ENCODE results near the gene TNIK.

The TNIK gene

GRCh38 chr3:171460725-171461524 is 720 bp upstream of the TNIK start:
- TF ChIP-seq CTCF (conservative IDR thresholded peaks at IDR 0.05; ENCODE audit: low read length) = no peak; the same call in 1 of the 2 replicates
- H3K4me3 ChIP-seq (ENCODE audit: low read length) = peak overlapping the region; percentile 83
- peak; percentile 55 for DNase-seq (ENCODE audit: low read depth)

DNA sequence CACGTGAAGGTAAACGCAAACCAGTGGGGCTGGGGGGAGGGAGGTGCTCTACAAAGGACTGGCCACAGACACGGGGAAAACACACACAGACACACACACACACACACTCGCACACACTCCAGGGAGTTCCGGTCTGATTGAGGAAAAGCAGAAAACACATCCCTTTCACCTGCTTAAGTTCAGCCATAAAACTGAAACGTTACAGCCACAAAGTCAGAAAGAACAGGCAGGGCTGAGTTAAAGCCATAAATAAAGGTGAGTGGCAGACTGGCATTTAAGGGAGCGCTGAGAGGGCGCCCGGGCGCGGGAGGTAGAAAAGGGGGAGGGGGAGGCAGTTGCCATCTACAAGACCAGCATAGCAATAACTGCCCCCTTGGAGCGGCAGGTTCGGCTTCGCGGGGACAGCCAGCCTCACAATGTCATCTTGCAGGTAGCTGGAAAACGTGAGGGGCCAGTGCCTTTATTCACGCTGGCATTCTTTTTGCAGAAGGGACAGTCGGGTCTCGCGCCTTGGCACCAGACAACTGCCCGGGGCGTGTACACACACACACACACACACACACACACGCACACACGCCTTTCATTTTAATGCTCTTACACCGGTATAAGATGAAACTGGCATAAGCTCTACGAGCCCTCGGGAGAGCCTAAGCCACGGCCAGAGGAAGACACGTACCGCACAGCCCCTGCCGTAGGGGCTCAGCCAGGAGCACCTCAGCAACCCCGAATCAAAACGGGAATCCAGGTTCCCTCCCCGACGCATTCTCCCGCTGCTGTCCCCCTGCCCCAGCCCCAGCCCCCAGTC is 866 bp downstream of the TNIK start:
- DNase-seq (ENCODE audit: low read depth) = peak; percentile 23
- peak overlapping the region; percentile 83 for H3K4me3 ChIP-seq (ENCODE audit: low read length)
- TF ChIP-seq CTCF (conservative IDR thresholded peaks at IDR 0.05; ENCODE audit: low read length) = no peak

DNA sequence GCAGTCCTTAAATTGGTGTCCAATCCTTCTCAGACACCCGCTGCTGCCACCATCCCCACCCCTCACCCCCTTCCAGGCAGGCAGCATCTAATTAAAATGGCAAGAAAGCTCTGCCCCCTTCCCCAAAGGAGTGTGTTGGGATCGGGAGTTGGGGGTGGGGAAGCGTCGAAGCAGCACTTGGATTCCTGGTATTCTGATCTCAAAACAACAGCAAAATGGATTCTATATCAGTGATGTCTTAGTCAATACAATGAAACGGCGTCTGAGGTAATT is 1.4 kb downstream of the TNIK start:
- H3K4me3 ChIP-seq (ENCODE audit: low read length) = peak overlapping the region; percentile 83
- no peak for DNase-seq (ENCODE audit: low read depth)
- no peak for TF ChIP-seq CTCF (conservative IDR thresholded peaks at IDR 0.05; ENCODE audit: low read length)

DNA sequence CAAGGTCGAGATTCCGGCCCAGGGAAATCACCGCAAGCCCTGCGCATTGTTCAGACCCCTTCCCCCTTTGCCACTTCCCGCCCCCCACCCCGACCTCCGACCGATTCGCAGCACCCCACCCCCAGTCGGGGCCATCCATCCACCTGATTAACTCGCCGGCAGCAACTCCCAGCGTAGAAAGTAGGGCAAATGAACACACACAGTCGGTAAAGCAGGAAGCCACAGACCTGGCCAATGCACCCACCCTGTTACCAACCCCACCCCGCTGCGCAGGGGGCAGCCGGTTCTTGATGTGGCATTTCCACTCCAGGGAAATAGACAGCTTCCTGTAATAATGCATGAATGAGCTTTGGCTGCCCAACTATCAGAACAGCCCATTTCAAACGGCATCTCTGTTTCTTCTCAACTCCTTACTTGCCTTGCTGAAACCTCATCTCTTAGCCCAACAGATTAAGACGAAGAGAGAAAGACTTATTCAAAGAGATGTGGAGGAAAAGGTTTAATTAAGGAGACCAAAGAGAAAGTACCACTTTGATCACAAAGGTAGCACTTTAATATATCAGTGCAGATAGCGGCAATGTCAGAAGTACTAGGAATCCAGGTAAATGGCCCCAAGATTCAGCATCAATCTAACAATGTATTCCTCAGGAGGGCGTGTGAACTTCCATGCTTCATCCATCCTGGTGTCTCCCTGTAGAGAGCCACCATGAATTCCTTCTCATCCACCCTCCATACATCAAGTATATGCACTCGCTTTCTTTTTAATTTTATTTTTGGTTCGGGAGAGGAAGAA is 1.9 kb downstream of the TNIK start:
- H3K4me3 ChIP-seq (ENCODE audit: low read length) = peak overlapping the region; percentile 83
- no peak for TF ChIP-seq CTCF (conservative IDR thresholded peaks at IDR 0.05; ENCODE audit: low read length)
- DNase-seq (ENCODE audit: low read depth) = no peak

DNA sequence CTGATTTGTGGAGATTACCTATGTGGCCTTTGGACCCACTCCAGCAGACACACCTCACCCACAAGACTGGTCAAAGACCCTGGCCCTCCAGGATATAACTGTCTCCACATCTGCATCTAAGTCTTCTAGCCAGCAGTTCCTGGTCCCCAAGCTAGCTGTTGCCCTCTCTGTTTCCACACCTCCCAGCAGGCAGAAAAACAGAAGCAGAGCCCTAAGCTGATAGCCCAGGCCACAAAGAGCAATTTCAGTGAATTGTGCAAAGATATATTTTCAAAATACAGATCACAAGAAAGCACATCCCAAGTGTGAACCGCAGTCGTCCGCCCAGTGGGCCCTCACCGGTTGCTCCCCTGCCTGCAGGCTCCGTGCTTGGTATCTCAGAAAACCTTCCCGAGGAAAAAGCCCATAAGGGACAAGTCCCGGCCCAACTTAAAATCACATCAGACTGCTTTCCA is 2.6 kb downstream of the TNIK start:
- H3K4me3 ChIP-seq (ENCODE audit: low read length) = no peak overlapping the region

More for the DNA sequence above, 2.6 kb downstream of the TNIK start:
- no peak for TF ChIP-seq CTCF (conservative IDR thresholded peaks at IDR 0.05; ENCODE audit: low read length)
- DNase-seq (ENCODE audit: low read depth) = no peak
